HepG2 (cell line): ENCODE measurements around the gene BRCA1. TPM values are rescaled to one million over a fixed set of nuclear protein-coding genes. Genes with fewer than 3 reads are reported as not detected.

Experiments
- GATAD2A ChIP-seq: IDR thresholded peaks from 2 replicates; pipeline ENCODE4 v1.6.1; 2016
- HIVEP1 ChIP-seq: sonication (generic); formaldehyde crosslinking; IDR thresholded peaks from 2 replicates; pipeline ENCODE4 v1.4.0; 2020; ENCODE audit warnings: mild to moderate bottlenecking, missing genetic modification reagents
- JUNB ChIP-seq: sonication (generic); formaldehyde crosslinking; IDR thresholded peaks from 2 replicates; pipeline ENCODE4 v1.8.0; 2022; ENCODE audit warnings: missing genetic modification reagents, mild to moderate bottlenecking, borderline replicate concordance
- MNT ChIP-seq: fragments of 450-650 bp; IDR thresholded peaks from 2 replicates; pipeline ENCODE4 v1.6.1; 2016
- ZNF407 ChIP-seq: sonication (generic); formaldehyde crosslinking; IDR thresholded peaks from one replicate; pipeline ENCODE4 v1.5.1; 2020; ENCODE audit warnings: mild to moderate bottlenecking, missing genetic modification reagents; ENCODE audit errors: not compliant biosample characterization
- ZSCAN12 ChIP-seq: sonication (generic); formaldehyde crosslinking; IDR thresholded peaks from 2 replicates; pipeline ENCODE4 v1.9.0; 2021; ENCODE audit warnings: mild to moderate bottlenecking, missing genetic modification reagents
- ZSCAN21 ChIP-seq: sonication (generic); formaldehyde crosslinking; IDR thresholded peaks from 2 replicates; pipeline ENCODE4 v1.8.0; 2022; ENCODE audit warnings: mild to moderate bottlenecking, missing genetic modification reagents, moderate library complexity, borderline replicate concordance
- polyA plus RNA-seq, 8 experiments: library from polyadenylated mRNA; depleted of rRNA in 3 of 8; stranded (reverse) in 7 of 8; unstranded in 1 of 8; fragments of >200 nt; fragmentation: Illumina TruSeq in 4 of 8; extraction: Trizol in 4 of 8; gene quantifications; 2 replicates each; pipeline versions ENCODE4 v1.2.1 to v1.2.3, GENCODE V29; 2011 to 2016; ENCODE audit warnings: low read depth in 4 of 8, missing spikeins in 1 of 8, mixed read lengths in 1 of 8; ENCODE audit not compliant: insufficient read depth in 1 of 8
- total RNA-seq, 5 experiments: library from RNA; depleted of rRNA; stranded (reverse); fragments of >200 nt; fragmentation: Illumina TruSeq; extraction: Trizol; gene quantifications; 2 replicates each; pipeline ENCODE4 v1.2.3, GENCODE V29; 2016; ENCODE audit warnings: low read depth in 1 of 5
- TF ChIP-seq, protein P1 (sequence below): sonication (generic); formaldehyde crosslinking; IDR thresholded peaks from 2 replicates; pipeline ENCODE4 v1.4.0; 2020; ENCODE audit warnings: missing genetic modification reagents; ENCODE audit errors: not compliant biosample characterization
- TF ChIP-seq, protein P2 (sequence below): sonication (generic); formaldehyde crosslinking; IDR thresholded peaks from 2 replicates; pipeline ENCODE4 v1.5.0; 2020; ENCODE audit warnings: missing genetic modification reagents
- TF ChIP-seq, protein P3 (sequence below): sonication (generic); formaldehyde crosslinking; IDR thresholded peaks from 2 replicates; pipeline ENCODE4 v1.5.0; 2020; ENCODE audit warnings: missing genetic modification reagents
- TF ChIP-seq, protein P4 (sequence below): sonication (generic); formaldehyde crosslinking; conservative IDR thresholded peaks from 2 replicates; pipeline ENCODE4 v1.8.1; 2023; ENCODE audit warnings: missing genetic modification reagents
- TF ChIP-seq, protein P5 (sequence below): sonication (generic); formaldehyde crosslinking; IDR thresholded peaks from 2 replicates; pipeline ENCODE4 v1.5.0; 2020; ENCODE audit warnings: missing genetic modification reagents, mild to moderate bottlenecking, borderline replicate concordance

BRCA1 gene
- total and polyA plus RNA-seq, 2 of the 13 experiments (the other 11 are each of a cell fraction or from before 2014, with no cell fraction given): 13.3 to 37.5 TPM

GRCh38 chr17:43068570-43069367 lies 56.4 kb downstream of the BRCA1 start (continued):
- TF ChIP-seq, protein P1, sequence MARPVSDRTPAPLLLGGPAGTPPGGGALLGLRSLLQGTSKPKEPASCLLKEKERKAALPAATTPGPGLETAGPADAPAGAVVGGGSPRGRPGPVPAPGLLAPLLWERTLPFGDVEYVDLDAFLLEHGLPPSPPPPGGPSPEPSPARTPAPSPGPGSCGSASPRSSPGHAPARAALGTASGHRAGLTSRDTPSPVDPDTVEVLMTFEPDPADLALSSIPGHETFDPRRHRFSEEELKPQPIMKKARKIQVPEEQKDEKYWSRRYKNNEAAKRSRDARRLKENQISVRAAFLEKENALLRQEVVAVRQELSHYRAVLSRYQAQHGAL: no peak
- TF ChIP-seq ZNF407 (no peak), ZSCAN21 (CRISPR knock-in tag) (no peak; the same call in 1 of the 2 replicates), MNT (no peak), HIVEP1 (CRISPR knock-in tag) (no peak; the same call in 1 of the 2 replicates), JUNB (CRISPR knock-in tag) (peak; percentile 41; the same call in 1 of the 2 replicates), ZSCAN12 (no peak), GATAD2A (CRISPR knock-in tag) (peak; percentile 100)
- TF ChIP-seq, protein P2, sequence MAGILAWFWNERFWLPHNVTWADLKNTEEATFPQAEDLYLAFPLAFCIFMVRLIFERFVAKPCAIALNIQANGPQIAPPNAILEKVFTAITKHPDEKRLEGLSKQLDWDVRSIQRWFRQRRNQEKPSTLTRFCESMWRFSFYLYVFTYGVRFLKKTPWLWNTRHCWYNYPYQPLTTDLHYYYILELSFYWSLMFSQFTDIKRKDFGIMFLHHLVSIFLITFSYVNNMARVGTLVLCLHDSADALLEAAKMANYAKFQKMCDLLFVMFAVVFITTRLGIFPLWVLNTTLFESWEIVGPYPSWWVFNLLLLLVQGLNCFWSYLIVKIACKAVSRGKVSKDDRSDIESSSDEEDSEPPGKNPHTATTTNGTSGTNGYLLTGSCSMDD (CRISPR knock-in tag): no peak
- TF ChIP-seq, protein P3, sequence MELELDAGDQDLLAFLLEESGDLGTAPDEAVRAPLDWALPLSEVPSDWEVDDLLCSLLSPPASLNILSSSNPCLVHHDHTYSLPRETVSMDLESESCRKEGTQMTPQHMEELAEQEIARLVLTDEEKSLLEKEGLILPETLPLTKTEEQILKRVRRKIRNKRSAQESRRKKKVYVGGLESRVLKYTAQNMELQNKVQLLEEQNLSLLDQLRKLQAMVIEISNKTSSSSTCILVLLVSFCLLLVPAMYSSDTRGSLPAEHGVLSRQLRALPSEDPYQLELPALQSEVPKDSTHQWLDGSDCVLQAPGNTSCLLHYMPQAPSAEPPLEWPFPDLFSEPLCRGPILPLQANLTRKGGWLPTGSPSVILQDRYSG: no peak; the same call in 1 of the 2 replicates
- TF ChIP-seq, protein P4, sequence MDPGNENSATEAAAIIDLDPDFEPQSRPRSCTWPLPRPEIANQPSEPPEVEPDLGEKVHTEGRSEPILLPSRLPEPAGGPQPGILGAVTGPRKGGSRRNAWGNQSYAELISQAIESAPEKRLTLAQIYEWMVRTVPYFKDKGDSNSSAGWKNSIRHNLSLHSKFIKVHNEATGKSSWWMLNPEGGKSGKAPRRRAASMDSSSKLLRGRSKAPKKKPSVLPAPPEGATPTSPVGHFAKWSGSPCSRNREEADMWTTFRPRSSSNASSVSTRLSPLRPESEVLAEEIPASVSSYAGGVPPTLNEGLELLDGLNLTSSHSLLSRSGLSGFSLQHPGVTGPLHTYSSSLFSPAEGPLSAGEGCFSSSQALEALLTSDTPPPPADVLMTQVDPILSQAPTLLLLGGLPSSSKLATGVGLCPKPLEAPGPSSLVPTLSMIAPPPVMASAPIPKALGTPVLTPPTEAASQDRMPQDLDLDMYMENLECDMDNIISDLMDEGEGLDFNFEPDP (CRISPR knock-in tag): no peak
- TF ChIP-seq, protein P5, sequence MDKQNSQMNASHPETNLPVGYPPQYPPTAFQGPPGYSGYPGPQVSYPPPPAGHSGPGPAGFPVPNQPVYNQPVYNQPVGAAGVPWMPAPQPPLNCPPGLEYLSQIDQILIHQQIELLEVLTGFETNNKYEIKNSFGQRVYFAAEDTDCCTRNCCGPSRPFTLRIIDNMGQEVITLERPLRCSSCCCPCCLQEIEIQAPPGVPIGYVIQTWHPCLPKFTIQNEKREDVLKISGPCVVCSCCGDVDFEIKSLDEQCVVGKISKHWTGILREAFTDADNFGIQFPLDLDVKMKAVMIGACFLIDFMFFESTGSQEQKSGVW: no peak; the same call in 1 of the 2 replicates
